Duodenal mucosa (tissue), 2 donors: ENCODE data around the gene MGAT5B.

Experiments used
- H3K27ac ChIP-seq: one replicate; pipeline ENCODE4 v1.7.0; 2013; ENCODE audit warnings: low read depth, low read length
- H3K27me3 ChIP-seq, 2 donors: one replicate each; pipeline ENCODE4 v1.7.0; 2013; ENCODE audit warnings: low read length in 2 of 2, control low read depth in 1 of 2; ENCODE audit not compliant: insufficient read depth in 2 of 2, control insufficient read depth in 1 of 2
- H3K36me3 ChIP-seq, 2 donors: one replicate each; pipeline ENCODE4 v1.7.0; 2013; ENCODE audit warnings: low read length in 2 of 2, control low read depth in 1 of 2; ENCODE audit not compliant: insufficient read depth in 2 of 2, control insufficient read depth in 1 of 2
- H3K4me1 ChIP-seq, 2 donors: one replicate each; pipeline ENCODE4 v1.7.0; 2013; ENCODE audit warnings: low read length in 2 of 2, control low read depth in 1 of 2; ENCODE audit not compliant: insufficient read depth in 2 of 2, control insufficient read depth in 1 of 2
- H3K4me3 ChIP-seq, 2 donors: one replicate each; pipeline ENCODE4 v1.7.0; 2013; ENCODE audit warnings: low read length in 2 of 2, low read depth in 1 of 2
- H3K9ac ChIP-seq, 2 donors: one replicate each; pipeline ENCODE4 v1.7.0; 2013; ENCODE audit warnings: low read length in 2 of 2, low read depth in 1 of 2
- H3K9me3 ChIP-seq, 2 donors: one replicate each; pipeline ENCODE4 v1.7.0; 2013; ENCODE audit warnings: low read length in 2 of 2, control low read depth in 1 of 2; ENCODE audit not compliant: control insufficient read depth in 1 of 2

Gene MGAT5B

DNA sequence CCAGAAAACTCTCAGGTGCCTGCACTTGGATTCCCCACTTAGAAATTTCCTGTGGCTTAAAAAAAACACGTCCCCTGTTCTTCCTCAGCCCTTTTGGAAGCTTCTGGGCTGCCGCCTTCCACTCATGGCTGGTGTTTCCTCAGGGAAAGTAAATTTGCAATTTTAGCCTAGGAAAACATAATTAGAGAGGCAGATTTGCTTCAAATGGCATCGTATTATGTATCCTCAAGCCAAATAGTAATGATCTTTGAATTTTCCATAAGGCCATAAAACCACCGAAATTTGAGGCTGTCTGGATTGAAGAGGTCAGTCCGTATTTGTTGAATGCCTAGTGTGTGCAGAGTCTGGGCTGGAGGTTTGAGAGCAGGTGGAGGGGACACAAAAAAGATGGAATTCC lies 17.7 kb downstream of the MGAT5B start:
- Histone ChIP-seq H3K4me3 (no peak overlapping the region), H3K9ac (no peak overlapping the region), H3K4me1 (no peaks in the 10 kb centered on the region), H3K27ac (no peak overlapping the region), H3K9me3 (no peaks in the 10 kb centered on the region), H3K27me3 (peaks cover 0 to 4% of the 10 kb centered on the region in 2 donors), H3K36me3 (no peaks in the 10 kb centered on the region)

DNA sequence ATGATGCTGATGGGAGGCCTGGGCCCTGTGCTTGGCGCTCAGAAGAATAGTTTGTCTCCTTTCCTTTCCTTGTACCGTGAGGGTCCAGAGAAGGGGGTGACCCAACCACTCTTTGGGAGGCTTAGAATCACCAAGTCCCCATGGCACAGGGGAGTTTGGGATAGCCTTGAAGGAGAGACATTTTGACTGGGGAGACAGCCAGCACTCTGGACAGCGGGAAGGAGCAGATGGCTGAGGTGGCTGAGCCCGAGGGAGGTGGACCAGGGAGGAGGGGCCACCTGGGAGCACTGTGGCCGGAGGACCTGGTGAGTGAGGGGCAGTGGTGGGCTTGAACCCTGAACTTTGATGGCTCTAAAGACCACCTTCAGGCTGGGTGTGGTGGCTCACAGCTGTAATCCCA lies 18.2 kb downstream of the MGAT5B start:
- Histone ChIP-seq H3K9me3 (no peaks in the 10 kb centered on the region), H3K9ac (no peak overlapping the region), H3K4me3 (no peak overlapping the region), H3K36me3 (no peaks in the 10 kb centered on the region), H3K27ac (no peak overlapping the region), H3K27me3 (peaks cover 0 to 4% of the 10 kb centered on the region in 2 donors), H3K4me1 (no peaks in the 10 kb centered on the region)

DNA sequence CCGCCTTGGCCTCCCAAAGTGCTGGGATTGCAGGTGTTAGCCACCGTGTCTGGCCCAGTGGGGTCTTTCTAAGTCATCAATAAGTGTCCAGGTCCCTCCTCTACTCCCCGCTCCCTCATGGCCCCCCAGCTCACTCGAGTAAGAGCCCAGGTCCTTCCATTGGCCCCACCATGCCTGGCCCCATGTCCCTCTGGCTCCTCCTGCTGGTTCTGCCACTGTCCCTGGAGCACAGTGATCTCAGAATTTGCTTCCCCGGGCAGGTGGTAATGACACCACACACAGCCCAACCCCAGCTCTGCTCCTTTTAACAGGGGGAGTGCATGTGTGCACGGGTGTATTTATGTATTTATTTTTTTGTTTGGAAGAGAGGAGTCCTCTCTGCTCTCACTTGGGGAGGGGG lies 19.6 kb downstream of the MGAT5B start:
- Histone ChIP-seq H3K9ac (no peak overlapping the region), H3K9me3 (no peaks in the 10 kb centered on the region), H3K27ac (no peak overlapping the region), H3K36me3 (no peaks in the 10 kb centered on the region), H3K4me3 (no peak overlapping the region), H3K4me1 (no peaks in the 10 kb centered on the region), H3K27me3 (peaks cover 0 to 4% of the 10 kb centered on the region in 2 donors)

- H3K9me3 ChIP-seq: no peaks in the 10 kb centered on the region
- H3K4me1 ChIP-seq: no peaks in the 10 kb centered on the region
- peaks cover 0 to 4% of the 10 kb centered on the region in 2 donors for H3K27me3 ChIP-seq
- no peak overlapping the region for H3K27ac ChIP-seq
- no peak overlapping the region for H3K9ac ChIP-seq
- H3K4me3 ChIP-seq: no peak overlapping the region
- no peaks in the 10 kb centered on the region for H3K36me3 ChIP-seq
These were observed 20.5 kb downstream of the MGAT5B start for GRCh38 chr17:76888661-76889060.

GRCh38 chr17:76889323-76889722 lies 21.1 kb downstream of the MGAT5B start:
- no peak overlapping the region for H3K27ac ChIP-seq
- no peak overlapping the region for H3K9ac ChIP-seq
- H3K27me3 ChIP-seq: peaks cover 0 to 4% of the 10 kb centered on the region in 2 donors
- H3K4me3 ChIP-seq: no peak overlapping the region
- H3K4me1 ChIP-seq: no peaks in the 10 kb centered on the region
- H3K36me3 ChIP-seq: no peaks in the 10 kb centered on the region
- H3K9me3 ChIP-seq: no peaks in the 10 kb centered on the region

GRCh38 chr17:76892329-76892728 lies 24.1 kb downstream of the MGAT5B start:
- Histone ChIP-seq H3K9me3 (no peaks in the 10 kb centered on the region), H3K9ac (no peak overlapping the region), H3K27ac (no peak overlapping the region), H3K36me3 (no peaks in the 10 kb centered on the region), H3K4me3 (no peak overlapping the region), H3K27me3 (no peaks in the 10 kb centered on the region), H3K4me1 (no peaks in the 10 kb centered on the region)

GRCh38 chr17:76893623-76894334 lies 25.6 kb downstream of the MGAT5B start:
- Histone ChIP-seq H3K4me1 (no peaks in the 10 kb centered on the region), H3K9me3 (no peaks in the 10 kb centered on the region), H3K27me3 (no peaks in the 10 kb centered on the region), H3K27ac (no peak overlapping the region), H3K4me3 (no peak overlapping the region), H3K9ac (no peak overlapping the region), H3K36me3 (no peaks in the 10 kb centered on the region)

DNA sequence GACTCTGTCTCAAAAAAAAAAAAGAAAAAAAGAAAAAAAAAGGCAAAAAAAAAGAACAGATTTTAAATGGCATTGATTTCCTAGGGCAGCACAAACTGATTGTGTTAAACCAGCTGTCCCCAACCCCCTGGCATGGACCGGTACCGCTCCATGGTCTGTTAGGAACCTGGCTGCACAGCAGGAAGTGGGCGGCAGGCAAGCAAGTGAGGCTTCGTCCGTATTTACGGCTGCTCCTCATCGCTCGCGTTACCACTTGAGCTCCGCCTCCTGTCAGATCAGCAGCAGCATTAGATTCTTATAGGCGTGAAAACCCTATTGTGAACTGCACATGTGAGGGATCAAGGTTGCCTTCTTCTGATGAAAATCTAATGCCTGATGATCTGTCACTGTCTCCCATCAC lies 26.6 kb downstream of the MGAT5B start:
- Histone ChIP-seq H3K9me3 (no peaks in the 10 kb centered on the region), H3K27me3 (no peaks in the 10 kb centered on the region), H3K27ac (no peak overlapping the region), H3K4me1 (no peaks in the 10 kb centered on the region), H3K9ac (no peak overlapping the region), H3K4me3 (no peak overlapping the region), H3K36me3 (no peaks in the 10 kb centered on the region)

DNA sequence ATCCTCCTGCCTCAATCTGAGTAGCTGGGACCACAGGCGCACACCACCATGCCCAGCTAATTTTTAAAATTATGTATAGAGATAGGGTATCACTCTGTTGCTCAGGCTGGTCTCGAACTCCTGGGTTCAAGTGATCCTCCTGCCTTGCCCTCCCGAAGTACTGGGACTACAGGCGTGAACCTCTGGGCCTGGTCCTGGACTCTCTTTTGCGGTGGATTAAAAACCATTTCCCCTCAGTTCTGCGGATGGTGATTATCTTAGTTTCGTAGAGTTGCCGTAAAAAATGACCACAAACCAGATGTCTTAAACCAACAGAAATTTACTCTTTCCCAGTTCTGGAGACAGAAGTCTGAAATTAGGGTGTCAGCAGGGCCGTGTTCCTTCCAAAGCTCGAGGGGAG lies 28.8 kb downstream of the MGAT5B start:
- Histone ChIP-seq H3K9me3 (no peaks in the 10 kb centered on the region), H3K9ac (no peak overlapping the region), H3K36me3 (no peaks in the 10 kb centered on the region), H3K4me3 (no peak overlapping the region), H3K27me3 (no peaks in the 10 kb centered on the region), H3K27ac (no peak overlapping the region), H3K4me1 (no peaks in the 10 kb centered on the region)

DNA sequence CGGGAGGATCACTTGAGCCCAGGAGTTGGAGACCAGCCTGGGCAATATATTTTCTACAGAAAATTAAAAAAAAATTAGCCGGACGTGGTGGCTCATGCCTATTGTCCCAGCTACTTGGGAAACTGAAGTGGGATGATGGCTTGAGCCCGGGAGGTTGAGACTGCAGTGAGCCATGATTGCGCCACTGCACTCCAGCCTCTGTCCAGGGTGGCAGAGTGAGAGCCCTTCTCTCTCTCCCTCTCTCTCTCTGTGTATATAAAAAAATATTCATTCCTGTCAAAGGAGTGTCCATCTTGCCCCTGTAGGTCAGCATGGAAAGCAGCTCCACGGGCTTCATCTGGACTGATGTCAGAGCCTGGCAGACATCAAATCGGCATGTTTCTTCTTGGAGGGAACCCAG lies 31.2 kb downstream of the MGAT5B start:
- Histone ChIP-seq H3K27me3 (no peaks in the 10 kb centered on the region), H3K4me3 (no peak overlapping the region), H3K9me3 (no peaks in the 10 kb centered on the region), H3K9ac (no peak overlapping the region), H3K27ac (no peak overlapping the region), H3K36me3 (no peaks in the 10 kb centered on the region), H3K4me1 (no peaks in the 10 kb centered on the region)

GRCh38 chr17:76900723-76901122 lies 32.5 kb downstream of the MGAT5B start:
- no peaks in the 10 kb centered on the region for H3K4me1 ChIP-seq
- H3K9me3 ChIP-seq: no peaks in the 10 kb centered on the region
- H3K4me3 ChIP-seq: no peak overlapping the region
- H3K9ac ChIP-seq: no peak overlapping the region
- H3K27ac ChIP-seq: no peak overlapping the region
- H3K27me3 ChIP-seq: no peaks in the 10 kb centered on the region
- H3K36me3 ChIP-seq: no peaks in the 10 kb centered on the region
